Mucosa of descending colon (tissue), 3 donors: Measurements from ENCODE around the gene ZNF326. TPM values are rescaled to one million over a fixed set of nuclear protein-coding genes. Genes with fewer than 3 reads are reported as not detected.

Experiments
- ATAC-seq: fragments of 200-7000 bp; cut with Tn5 transposase; one replicate; pipeline ENCODE4 v1.9.1; 2020; ENCODE audit warnings: mild to moderate bottlenecking, moderate library complexity
- DNase-seq, 3 donors: peaks; one replicate each; pipeline ENCODE4 v3.0.0-alpha.2; 2020
- H3K36me3 ChIP-seq: fragments of 200-600 bp; one replicate; pipeline ENCODE4 v1.8.0; 2021; ENCODE audit warnings: low read depth, mild to moderate bottlenecking
- H3K4me1 ChIP-seq: fragments of 200-600 bp; one replicate; pipeline ENCODE4 v1.8.0; 2021; ENCODE audit warnings: low read depth, mild to moderate bottlenecking
- H3K4me3 ChIP-seq: fragments of 200-600 bp; one replicate; pipeline ENCODE4 v1.8.0; 2021; ENCODE audit warnings: mild to moderate bottlenecking
- H3K9me3 ChIP-seq: fragments of 200-600 bp; one replicate; pipeline ENCODE4 v1.8.0; 2021; ENCODE audit warnings: mild to moderate bottlenecking
- CTCF ChIP-seq: fragments of 200-600 bp; IDR thresholded peaks from one replicate; pipeline ENCODE4 v1.8.0; 2022; ENCODE audit warnings: antibody characterized with exemption, mild to moderate bottlenecking
- intact Hi-C, 2 donors: fragments of 100-400 bp; cut with DNase I in 1 of 2; cut with micrococcal nuclease in 1 of 2; formaldehyde crosslinking; loops; one replicate each; pipeline versions ENCODE4 v1.11.0 to v1.11.1; 2022; cut with DNase I, micrococcal nuclease
- total RNA-seq, 3 donors: library from RNA; stranded (reverse); fragmentation: NEBNext Ultra II Directional in 2 of 3; extraction: Animal tissue kit (Norgen Biotek cat#: 25700) in 2 of 3; gene quantifications; one replicate each; pipeline versions ENCODE4 v1.2.1 to v1.2.4, GENCODE V29; 2021 to 2023
- donor health status: DM: no; HTN: no; CAD: no; lungs with moderate emphysema.
- donor health status: DM: no; HTN: no; CAD: no.
- donor health status: DM: no; HTN: yes; CAD: no.

Gene ZNF326
- total RNA-seq, 3 donors from 2014 or later: 25.8 to 41.5 (median 40.1) TPM

DNA sequence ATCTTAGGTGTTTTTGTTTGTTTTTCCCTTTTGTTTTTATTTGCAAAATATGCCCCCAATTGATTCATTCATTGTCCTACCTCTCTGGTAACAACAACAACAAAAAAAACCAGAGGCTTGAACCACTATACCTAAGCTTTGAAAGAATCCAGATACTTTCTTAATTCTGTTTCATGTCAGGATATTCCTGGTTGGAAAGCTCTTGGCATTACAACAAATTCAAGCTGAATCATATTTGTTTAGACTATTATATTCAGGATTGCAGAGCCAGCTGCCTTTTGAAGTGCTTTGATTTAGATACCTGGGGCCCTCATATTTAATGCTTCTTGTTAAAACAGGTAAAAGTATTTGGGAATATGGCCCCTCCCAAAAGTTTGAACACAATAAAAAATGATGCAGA, 22.9 kb upstream of the ZNF326 start:
- no peak overlapping the region for H3K4me3 ChIP-seq
- ATAC-seq (no peak), DNase-seq (no peak)
- H3K36me3 ChIP-seq: no peaks in the 10 kb centered on the region
- intact Hi-C loops: no loop called here
- peaks cover 2% of the 10 kb centered on the region for H3K4me1 ChIP-seq
- no peak for TF ChIP-seq CTCF
- no peaks in the 10 kb centered on the region for H3K9me3 ChIP-seq

- ATAC-seq (no peak), DNase-seq (no peak)
- intact Hi-C loops: no loop called here
- Histone ChIP-seq H3K4me3 (no peak overlapping the region), H3K36me3 (no peaks in the 10 kb centered on the region), H3K9me3 (no peaks in the 10 kb centered on the region), H3K4me1 (peaks cover 2% of the 10 kb centered on the region)
- no peak for TF ChIP-seq CTCF
Measured at GRCh38 chr1:89973471-89974127, 21.3 kb upstream of the ZNF326 start.

- no peaks in the 10 kb centered on the region for H3K9me3 ChIP-seq
- TF ChIP-seq CTCF: no peak
- H3K36me3 ChIP-seq: no peaks in the 10 kb centered on the region
- peaks cover 2% of the 10 kb centered on the region for H3K4me1 ChIP-seq
- intact Hi-C loops: no loop called here
- no peak for ATAC-seq
- DNase-seq: no peak
- no peak overlapping the region for H3K4me3 ChIP-seq
Measured at GRCh38 chr1:89974256-89974655, 20.7 kb upstream of the ZNF326 start.

DNA sequence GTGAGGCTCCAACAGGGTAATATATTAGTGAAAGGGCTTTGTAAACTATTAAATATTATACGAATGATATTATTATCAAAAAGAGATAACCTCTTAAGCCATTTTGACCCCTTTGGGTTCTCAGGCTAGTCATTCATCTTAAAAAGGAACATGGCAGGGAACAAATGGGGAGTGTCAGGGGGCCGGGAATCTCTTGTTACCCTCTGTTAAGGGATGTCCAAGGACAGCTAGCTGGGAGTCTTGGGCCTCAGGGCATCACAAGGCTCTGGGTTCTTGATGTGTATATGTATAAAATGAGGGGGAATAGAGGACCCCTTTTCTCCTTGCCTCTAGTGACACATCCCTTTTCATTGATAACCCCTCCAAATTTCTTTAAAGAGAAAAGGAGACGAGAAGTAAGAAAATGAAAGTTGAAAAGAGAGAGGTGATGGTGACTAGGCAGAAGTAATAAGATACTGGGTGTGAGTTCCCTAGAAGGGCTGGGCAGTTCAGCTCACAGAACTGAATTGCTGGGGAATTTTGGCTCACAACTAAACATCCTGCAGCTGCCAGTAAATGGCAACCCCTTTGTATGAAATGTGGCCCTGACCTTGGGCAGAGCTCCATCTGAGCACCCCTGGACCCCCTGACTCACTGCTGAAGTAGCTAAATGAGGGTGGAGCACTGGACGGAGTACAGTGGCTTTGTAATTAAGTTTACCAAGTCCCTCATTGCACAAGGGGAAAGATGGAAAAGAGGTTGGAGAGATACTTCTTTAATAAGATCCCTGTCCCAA, 20.0 kb upstream of the ZNF326 start:
- Histone ChIP-seq H3K4me1 (peaks cover 2% of the 10 kb centered on the region), H3K9me3 (no peaks in the 10 kb centered on the region), H3K36me3 (no peaks in the 10 kb centered on the region), H3K4me3 (no peak overlapping the region)
- intact Hi-C loops: no loop called here
- DNase-seq (no peak), ATAC-seq (peak; percentile 30)
- no peak for TF ChIP-seq CTCF

DNA sequence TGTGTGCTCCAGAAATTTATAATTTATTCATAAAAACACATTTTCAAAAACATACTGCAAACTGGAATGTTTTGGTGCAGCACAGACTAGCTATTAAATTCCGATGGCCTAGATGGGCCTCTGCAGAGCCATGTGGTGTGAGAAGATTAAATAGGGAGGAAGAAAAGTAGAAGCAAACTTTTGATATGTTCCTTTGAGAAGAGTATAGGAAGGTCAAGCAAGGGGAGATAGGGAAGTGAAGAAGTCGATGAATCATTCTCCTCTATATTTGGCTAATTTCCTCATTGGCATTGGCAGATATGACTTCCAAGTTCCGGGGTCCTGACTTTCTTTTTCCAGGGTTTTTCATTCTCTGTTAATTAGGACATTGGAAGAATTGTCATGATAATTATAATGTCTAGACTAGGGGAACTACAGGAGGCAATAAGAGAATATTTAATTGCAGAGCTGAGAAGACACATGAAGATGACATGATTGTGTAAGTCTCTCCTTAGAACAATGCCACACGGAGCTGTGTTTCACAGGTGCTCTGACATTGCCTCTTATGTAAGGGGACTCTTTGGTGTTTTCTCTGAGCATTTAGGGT, 19.3 kb upstream of the ZNF326 start:
- no peak for TF ChIP-seq CTCF
- ATAC-seq (no peak), DNase-seq (no peak)
- Histone ChIP-seq H3K4me1 (peaks cover 2% of the 10 kb centered on the region), H3K36me3 (no peaks in the 10 kb centered on the region), H3K4me3 (no peak overlapping the region), H3K9me3 (no peaks in the 10 kb centered on the region)
- intact Hi-C loops: no loop called here
